ENCODE data around the gene NGEF. TPM values are rescaled to one million over a fixed set of nuclear protein-coding genes. Genes with fewer than 3 reads are reported as not detected.
A peak's percentile ranks its signal among the peaks of the same experiment; 100 is the strongest.

Gene NGEF
- total and polyA plus RNA-seq, 8 donors: 3.3 to 7.1 (median 5.4) TPM

GRCh38 chr2:233000886-233001750, 11.9 kb downstream of the NGEF start:
- H3K27me3 ChIP-seq: no peaks in the 10 kb centered on the region
- DNase-seq: peak in 2 of 6 donors; percentile 4 to 26
- WGBS, 2 donors: 95% methylated on average over 20 of the region's 20 CpGs
- no peak for TF ChIP-seq CTCF (IDR thresholded peaks at IDR 0.05)
- no peak overlapping the region for H3K4me3 ChIP-seq
- H3K4me1 ChIP-seq: no peaks in the 10 kb centered on the region
- ATAC-seq: no peak
- no peaks in the 10 kb centered on the region for H3K9me3 ChIP-seq
- intact Hi-C loops (cut with DNase I): no loop called here
- no peaks in the 10 kb centered on the region for H3K36me3 ChIP-seq
- H3K27ac ChIP-seq: no peak overlapping the region
- FAIRE-seq: no peak

DNA sequence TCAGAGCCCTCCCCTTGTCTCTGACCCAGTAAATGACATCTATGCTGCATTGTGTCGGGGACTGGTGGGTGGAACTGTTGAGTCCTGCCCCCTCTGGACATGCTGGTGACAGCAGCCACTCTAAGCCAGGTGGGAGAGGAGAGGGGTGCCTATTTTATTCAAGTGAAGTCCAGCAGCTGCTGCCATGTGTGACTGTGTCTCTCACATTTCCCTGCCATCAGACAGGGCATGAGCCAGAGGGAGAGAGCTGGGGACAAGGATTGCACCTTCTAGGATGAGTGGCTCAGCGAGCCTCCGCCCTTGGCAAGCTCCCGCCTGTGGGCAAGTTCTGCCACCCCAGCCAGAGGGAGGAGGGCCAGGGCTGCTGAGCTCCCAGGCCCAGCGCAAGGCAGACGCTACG, 13.7 kb downstream of the NGEF start:
- intact Hi-C loops (cut with DNase I): no loop called here
- Histone ChIP-seq H3K9me3 (no peaks in the 10 kb centered on the region), H3K27me3 (no peaks in the 10 kb centered on the region), H3K4me1 (no peaks in the 10 kb centered on the region), H3K36me3 (no peaks in the 10 kb centered on the region), H3K4me3 (no peak overlapping the region), H3K27ac (no peak overlapping the region)
- ATAC-seq: no peak
- DNase-seq: peak in 2 of 6 donors; percentile 4 to 44
- TF ChIP-seq CTCF (IDR thresholded peaks at IDR 0.05): no peak
- no peak for FAIRE-seq
- WGBS, 2 donors: 84 to 93% methylated on average over 7 of the region's 7 CpGs

GRCh38 chr2:232998666-232998985, 14.4 kb downstream of the NGEF start:
- FAIRE-seq: no peak
- no peak for TF ChIP-seq CTCF (IDR thresholded peaks at IDR 0.05)
- WGBS, 2 donors: 75 to 88% methylated on average over 5 of the region's 5 CpGs

GRCh38 chr2:232997749-232998665, 15.0 kb downstream of the NGEF start:
- ATAC-seq (no peak), DNase-seq (peak in 2 of 6 donors; percentile 5 to 31), FAIRE-seq (no peak)
- Histone ChIP-seq H3K36me3 (no peaks in the 10 kb centered on the region), H3K4me3 (no peak overlapping the region), H3K9me3 (no peaks in the 10 kb centered on the region), H3K4me1 (no peaks in the 10 kb centered on the region), H3K27me3 (no peaks in the 10 kb centered on the region), H3K27ac (no peak overlapping the region)
- WGBS, 2 donors: 88 to 90% methylated on average over 17 to 18 of the region's 18 CpGs
- intact Hi-C loops (cut with DNase I): no loop called here
- TF ChIP-seq CTCF (IDR thresholded peaks at IDR 0.05): no peak

More at GRCh38 chr2:232998666-232998985, 14.4 kb downstream of the NGEF start:
- intact Hi-C loops (cut with DNase I): no loop called here
- Histone ChIP-seq H3K27ac (no peak overlapping the region), H3K27me3 (no peaks in the 10 kb centered on the region), H3K36me3 (no peaks in the 10 kb centered on the region), H3K4me1 (no peaks in the 10 kb centered on the region), H3K4me3 (no peak overlapping the region), H3K9me3 (no peaks in the 10 kb centered on the region)
- ATAC-seq (no peak), DNase-seq (peak in 2 of 6 donors; percentile 1 to 14)
